ENCODE data around the gene CWC25. TPM values are rescaled to one million over a fixed set of nuclear protein-coding genes. Genes with fewer than 3 reads are reported as not detected.

The CWC25 gene
- polyA plus RNA-seq, 1 experiment, result 15.3 TPM

DNA sequence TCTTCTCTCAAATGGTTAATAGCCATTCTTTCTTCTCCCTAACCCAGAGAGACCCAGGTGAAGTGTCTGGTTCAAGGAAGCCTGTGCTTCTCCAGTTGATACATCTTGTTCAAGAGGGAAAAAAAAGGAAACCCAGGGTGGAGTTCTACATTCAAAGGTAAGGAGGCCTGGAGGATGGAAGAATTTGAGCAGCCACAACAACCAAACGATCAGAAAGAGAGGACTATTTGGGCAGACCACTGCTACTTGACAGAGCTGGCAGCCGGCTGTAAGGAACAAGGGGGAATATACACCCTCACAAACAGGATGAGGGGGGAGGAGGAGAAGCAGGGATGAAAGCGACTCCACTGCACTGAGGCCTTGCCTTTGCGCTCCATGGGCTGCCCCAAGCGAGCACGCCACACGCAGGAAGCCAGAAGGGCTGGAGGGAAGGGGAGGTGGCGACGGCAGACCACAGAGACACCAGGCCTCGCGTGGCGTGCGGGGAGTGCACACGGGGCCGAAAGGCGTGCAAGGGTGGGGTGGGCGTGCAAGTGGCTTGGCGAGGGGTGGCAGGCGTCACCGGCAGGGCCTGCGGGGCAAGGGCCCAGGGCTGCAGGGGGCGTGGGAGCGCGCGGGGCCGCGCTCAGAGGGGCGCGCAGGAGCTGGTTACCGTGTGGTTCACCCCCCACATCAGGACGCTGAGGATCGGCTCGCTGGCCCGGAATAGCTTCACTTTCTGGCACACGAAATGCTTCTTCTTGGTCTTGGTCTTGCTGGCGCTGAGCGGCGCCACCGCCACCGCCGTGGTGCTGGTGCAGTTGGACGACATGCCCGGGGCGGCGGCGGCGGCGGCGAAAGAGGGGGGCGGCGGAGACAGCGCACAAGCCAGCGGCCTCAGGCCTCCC lies 26.3 kb downstream of the CWC25 start:
- no peaks in the 10 kb centered on the region for H3K9me3 ChIP-seq (ENCODE audit: control insufficient read depth, insufficient read depth, low read length)
- CTCF ChIA-PET, result no interaction called here
- DNase-seq (ENCODE audit: low read depth, low spot score), result no peak
- POLR2A ChIA-PET, result interaction anchor here (0.5 to 1.4 kb wide), 5 partner anchors 25 to 319 kb away, joined by 3 to 7 read pairs (median 5); partner anchors contain the start of genes LASP1 and RPL23
- TF ChIP-seq, protein P1, sequence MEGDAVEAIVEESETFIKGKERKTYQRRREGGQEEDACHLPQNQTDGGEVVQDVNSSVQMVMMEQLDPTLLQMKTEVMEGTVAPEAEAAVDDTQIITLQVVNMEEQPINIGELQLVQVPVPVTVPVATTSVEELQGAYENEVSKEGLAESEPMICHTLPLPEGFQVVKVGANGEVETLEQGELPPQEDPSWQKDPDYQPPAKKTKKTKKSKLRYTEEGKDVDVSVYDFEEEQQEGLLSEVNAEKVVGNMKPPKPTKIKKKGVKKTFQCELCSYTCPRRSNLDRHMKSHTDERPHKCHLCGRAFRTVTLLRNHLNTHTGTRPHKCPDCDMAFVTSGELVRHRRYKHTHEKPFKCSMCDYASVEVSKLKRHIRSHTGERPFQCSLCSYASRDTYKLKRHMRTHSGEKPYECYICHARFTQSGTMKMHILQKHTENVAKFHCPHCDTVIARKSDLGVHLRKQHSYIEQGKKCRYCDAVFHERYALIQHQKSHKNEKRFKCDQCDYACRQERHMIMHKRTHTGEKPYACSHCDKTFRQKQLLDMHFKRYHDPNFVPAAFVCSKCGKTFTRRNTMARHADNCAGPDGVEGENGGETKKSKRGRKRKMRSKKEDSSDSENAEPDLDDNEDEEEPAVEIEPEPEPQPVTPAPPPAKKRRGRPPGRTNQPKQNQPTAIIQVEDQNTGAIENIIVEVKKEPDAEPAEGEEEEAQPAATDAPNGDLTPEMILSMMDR (IDR thresholded peaks at IDR 0.05; ENCODE audit: low read depth, low read length), result no peak
- no peaks in the 10 kb centered on the region for H3K27me3 ChIP-seq (ENCODE audit: control insufficient read depth, insufficient read depth, low read length)
- H3K27ac ChIP-seq (ENCODE audit: low read depth, low read length), result peak overlapping the region; percentile 47
- H3K4me3 ChIP-seq (ENCODE audit: low read depth, low read length), result peak overlapping the region; percentile 92

DNA sequence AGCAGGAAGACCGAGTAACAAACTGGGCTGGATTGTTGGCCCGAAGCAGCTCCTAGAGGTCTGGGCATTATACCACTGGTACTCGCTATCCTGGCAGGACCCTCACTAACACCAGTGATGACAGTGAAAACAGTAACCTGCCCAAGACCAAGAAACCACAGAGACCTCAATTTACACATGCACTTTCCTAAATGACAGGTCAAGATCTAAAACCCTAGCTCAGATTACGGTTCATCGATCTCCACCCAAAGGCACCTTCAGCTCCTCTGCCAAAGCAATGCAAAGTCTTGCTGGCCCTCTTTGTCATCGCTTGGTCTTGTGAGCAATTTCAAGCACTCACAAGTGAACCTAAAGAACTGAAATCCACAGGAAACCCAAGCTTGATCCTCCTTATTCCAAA lies 27.3 kb downstream of the CWC25 start:
- Histone ChIP-seq H3K27ac (ENCODE audit: low read depth, low read length) (no peak overlapping the region), H3K4me3 (ENCODE audit: low read depth, low read length) (peak overlapping the region; percentile 92), H3K9me3 (ENCODE audit: control insufficient read depth, insufficient read depth, low read length) (no peaks in the 10 kb centered on the region), H3K27me3 (ENCODE audit: control insufficient read depth, insufficient read depth, low read length) (no peaks in the 10 kb centered on the region)
- POLR2A ChIA-PET, result interaction anchor here (0.5 kb wide), 1 partner anchor 26 kb away, joined by 5 read pairs; no protein-coding TSS in a partner anchor
- TF ChIP-seq, protein P1 (IDR thresholded peaks at IDR 0.05; ENCODE audit: low read depth, low read length), result no peak
- CTCF ChIA-PET, result interaction anchor here (0.6 to 1.1 kb wide), 2 partner anchors 63 to 166 kb away, joined by 4 read pairs; no protein-coding TSS in a partner anchor
- DNase-seq (ENCODE audit: low read depth, low spot score), result no peak

DNA sequence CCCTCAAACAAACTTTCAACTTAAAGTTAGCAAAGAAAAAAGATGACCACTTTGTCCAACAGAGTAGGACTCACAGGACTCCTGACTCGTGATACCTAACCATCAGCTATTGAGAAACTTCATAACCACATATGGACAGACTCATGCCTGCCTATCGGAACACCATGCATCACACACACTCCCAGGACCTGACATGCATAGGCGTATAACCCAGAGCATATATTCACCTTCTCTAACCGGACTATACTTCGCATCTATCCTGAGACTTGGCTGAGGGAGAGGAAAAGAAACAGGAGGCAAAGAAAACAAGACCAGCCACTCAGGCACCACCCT lies 28.0 kb downstream of the CWC25 start:
- no peak for DNase-seq (ENCODE audit: low read depth, low spot score)
- peak overlapping the region; percentile 92 for H3K4me3 ChIP-seq (ENCODE audit: low read depth, low read length)
- H3K27ac ChIP-seq (ENCODE audit: low read depth, low read length), result no peak overlapping the region
- TF ChIP-seq, protein P1 (IDR thresholded peaks at IDR 0.05; ENCODE audit: low read depth, low read length), result no peak
- no peaks in the 10 kb centered on the region for H3K9me3 ChIP-seq (ENCODE audit: control insufficient read depth, insufficient read depth, low read length)
- no peaks in the 10 kb centered on the region for H3K27me3 ChIP-seq (ENCODE audit: control insufficient read depth, insufficient read depth, low read length)
- ChIA-PET POLR2A (interaction anchor here (0.8 kb wide), 1 partner anchor 10 kb away, joined by 3 read pairs; no protein-coding TSS in a partner anchor), CTCF (interaction anchor here (1.1 kb wide), 1 partner anchor 62 kb away, joined by 4 read pairs; no protein-coding TSS in a partner anchor)

GRCh38 chr17:38796451-38797157 lies 28.5 kb downstream of the CWC25 start:
- H3K4me3 ChIP-seq (ENCODE audit: low read depth, low read length), result no peak overlapping the region
- no peak overlapping the region for H3K27ac ChIP-seq (ENCODE audit: low read depth, low read length)
- H3K27me3 ChIP-seq (ENCODE audit: control insufficient read depth, insufficient read depth, low read length), result no peaks in the 10 kb centered on the region
- DNase-seq (ENCODE audit: low read depth, low spot score), result no peak
- H3K9me3 ChIP-seq (ENCODE audit: control insufficient read depth, insufficient read depth, low read length), result no peaks in the 10 kb centered on the region
- TF ChIP-seq, protein P1 (IDR thresholded peaks at IDR 0.05; ENCODE audit: low read depth, low read length), result no peak
- ChIA-PET CTCF (interaction anchor here (1.1 kb wide), 1 partner anchor 61 kb away, joined by 4 read pairs; no protein-coding TSS in a partner anchor), POLR2A (interaction anchor here (0.8 kb wide), 1 partner anchor 10 kb away, joined by 3 read pairs; no protein-coding TSS in a partner anchor)

All from AG04450 (cell line).